H1 (cell line): Measurements from ENCODE around the gene CD247. TPM values are rescaled to one million over a fixed set of nuclear protein-coding genes. Genes with fewer than 3 reads are reported as not detected.

ENCODE experiments used
- CTCF ChIA-PET: fragments of 300-600 bp; sonication (Branson Sonifier 250); formaldehyde crosslinking; loops from one replicate; lab custom pipeline; 2021; ENCODE audit not compliant: partially characterized antibody; lab: Charles Lee
- POLR2A ChIA-PET: fragments of 300-600 bp; sonication (Branson Sonifier 250); formaldehyde crosslinking; loops from one replicate; lab custom pipeline; 2021; ENCODE audit warnings: inconsistent platforms; ENCODE audit not compliant: partially characterized antibody; lab: Charles Lee
- DNase-seq, 2 experiments: peaks; one replicate each; pipeline versions ENCODE4 v3.0.0 to v3.0.0-alpha.2; 2010 to 2022; ENCODE audit warnings: low spot score in 2 of 2, low read depth in 1 of 2, mixed read lengths in 1 of 2
- FAIRE-seq: peaks from 2 replicates; lab custom pipeline; 2011; peaks lifted over from hg19 to GRCh38; lab: Jason Lieb, UNC
- H2AFZ ChIP-seq: 2 replicates; pipeline ENCODE4 v1.8.1; 2012; ENCODE audit warnings: low read length, inconsistent platforms
- H2AK5ac ChIP-seq: 2 replicates; pipeline ENCODE4 v1.6.1; 2013; ENCODE audit warnings: low read depth, low read length
- H2BK120ac ChIP-seq: replicated peaks from 2 replicates; pipeline ENCODE3; 2013; ENCODE audit warnings: low read depth, low read length, inconsistent platforms
- H2BK12ac ChIP-seq: 2 replicates; pipeline ENCODE4 v1.6.1; 2013; ENCODE audit warnings: low read depth, low read length
- H2BK15ac ChIP-seq: 2 replicates; pipeline ENCODE4 v1.6.1; 2013; ENCODE audit warnings: low read length
- H2BK20ac ChIP-seq: 2 replicates; pipeline ENCODE4 v1.6.1; 2013; ENCODE audit warnings: low read length
- H2BK5ac ChIP-seq: 2 replicates; pipeline ENCODE4 v1.6.1; 2013; ENCODE audit warnings: low read depth, low read length
- H3K14ac ChIP-seq: 2 replicates; pipeline ENCODE4 v1.6.1; 2013; ENCODE audit warnings: inconsistent platforms; ENCODE audit not compliant: insufficient read length
- H3K18ac ChIP-seq: 2 replicates; pipeline ENCODE4 v1.6.1; 2013; ENCODE audit warnings: low read length; ENCODE audit errors: extremely low read depth
- H3K23ac ChIP-seq: 2 replicates; pipeline ENCODE4 v1.6.1; 2013; ENCODE audit warnings: inconsistent platforms; ENCODE audit not compliant: insufficient read length
- H3K23me2 ChIP-seq: 2 replicates; pipeline ENCODE4 v1.6.1; 2013; ENCODE audit warnings: low read depth, low read length
- H3K27ac ChIP-seq: 2 replicates; pipeline ENCODE4 v1.6.1; 2011; ENCODE audit warnings: low read depth, low read length, inconsistent platforms
- H3K27me3 ChIP-seq, 4 experiments: replicated peaks in 1 of 4; 1 replicate in 1 of 4; 2 replicates in 3 of 4; pipeline versions ENCODE4 v1.6.1 to v1.8.1; 2011 to 2013; ENCODE audit warnings: low read length in 3 of 4, mild to moderate bottlenecking in 3 of 4, inconsistent platforms in 2 of 4, mixed read lengths in 2 of 4, moderate library complexity in 1 of 4; ENCODE audit not compliant: control insufficient read depth in 3 of 4, insufficient read depth in 3 of 4; ENCODE audit errors: extremely low read depth in 1 of 4
- H3K36me3 ChIP-seq, 4 experiments: 2 replicates each; pipeline versions ENCODE4 v1.6.1 to v1.8.1; 2011 to 2013; ENCODE audit warnings: mild to moderate bottlenecking in 4 of 4, low read length in 3 of 4, moderate library complexity in 2 of 4, control low read depth in 1 of 4, inconsistent platforms in 1 of 4; ENCODE audit not compliant: insufficient read depth in 4 of 4, control insufficient read depth in 2 of 4
- H3K4ac ChIP-seq: replicated peaks from 2 replicates; pipeline ENCODE3; 2013; ENCODE audit warnings: low read length, low read depth, mixed read lengths, inconsistent platforms; ENCODE audit not compliant: insufficient read length
- H3K4me1 ChIP-seq, 4 experiments: replicated peaks in 1 of 4; 1 replicate in 1 of 4; 2 replicates in 3 of 4; pipeline versions ENCODE4 v1.6.1 to v1.8.1; 2011 to 2013; ENCODE audit warnings: low read length in 3 of 4, inconsistent platforms in 2 of 4, mixed read lengths in 1 of 4; ENCODE audit not compliant: insufficient read depth in 4 of 4, control insufficient read depth in 3 of 4
- H3K4me2 ChIP-seq, 2 experiments: 2 replicates each; pipeline versions ENCODE4 v1.6.1 to v1.8.1; 2011 to 2013; ENCODE audit warnings: low read depth in 2 of 2, low read length in 2 of 2, control low read depth in 1 of 2, inconsistent platforms in 1 of 2, mild to moderate bottlenecking in 1 of 2; ENCODE audit not compliant: insufficient read depth in 1 of 2
- H3K4me3 ChIP-seq, 4 experiments: fragments of 200-600, 300-600 bp in 1 of 4; sonication (generic), shearing (Covaris generic), sonication (Bioruptor Twin) in 1 of 4; 2 replicates each; pipeline versions ENCODE4 v1.5.1 to v1.8.1; 2011 to 2016; ENCODE audit warnings: low read length in 4 of 4, low read depth in 3 of 4, control low read depth in 2 of 4, inconsistent platforms in 2 of 4, mild to moderate bottlenecking in 2 of 4, mixed read lengths in 1 of 4, moderate library complexity in 1 of 4; ENCODE audit not compliant: insufficient read depth in 2 of 4; ENCODE audit errors: extremely low read depth in 1 of 4
- H3K56ac ChIP-seq: replicated peaks from 2 replicates; pipeline ENCODE3; 2013; ENCODE audit warnings: low read depth, mild to moderate bottlenecking, mixed read lengths, low read length, inconsistent platforms; ENCODE audit not compliant: insufficient read length
- H3K79me1 ChIP-seq: 2 replicates; pipeline ENCODE4 v1.6.1; 2013; ENCODE audit warnings: low read depth, low read length, control low read depth
- H3K79me2 ChIP-seq, 2 experiments: 2 replicates each; pipeline versions ENCODE4 v1.6.1 to v1.8.1; 2012 to 2013; ENCODE audit warnings: low read length in 2 of 2, mild to moderate bottlenecking in 2 of 2, inconsistent platforms in 1 of 2; ENCODE audit not compliant: insufficient read depth in 2 of 2, control insufficient read depth in 1 of 2
- H3K9ac ChIP-seq, 4 experiments: replicated peaks in 1 of 4; 1 replicate in 1 of 4; 2 replicates in 3 of 4; pipeline versions ENCODE4 v1.6.1 to v1.8.1; 2011 to 2013; ENCODE audit warnings: low read depth in 3 of 4, low read length in 3 of 4, control low read depth in 2 of 4, mild to moderate bottlenecking in 2 of 4, moderate library complexity in 2 of 4, inconsistent platforms in 1 of 4; ENCODE audit errors: extremely low read depth in 1 of 4
- H3K9me3 ChIP-seq, 2 experiments: 2 replicates each; pipeline versions ENCODE4 v1.6.1 to v1.8.1; 2012 to 2013; ENCODE audit warnings: mild to moderate bottlenecking in 2 of 2, moderate library complexity in 2 of 2, control low read depth in 1 of 2, inconsistent platforms in 1 of 2, low read depth in 1 of 2, low read length in 1 of 2, mixed read lengths in 1 of 2; ENCODE audit not compliant: insufficient read depth in 2 of 2
- H4K20me1 ChIP-seq, 2 experiments: replicated peaks in 1 of 2; 2 replicates each; pipeline versions ENCODE3 to v1.8.1; 2011 to 2013; ENCODE audit warnings: inconsistent platforms in 2 of 2, low read length in 2 of 2, mild to moderate bottlenecking in 1 of 2; ENCODE audit not compliant: insufficient read depth in 2 of 2, control insufficient read depth in 1 of 2
- H4K5ac ChIP-seq: 2 replicates; pipeline ENCODE4 v1.6.1; 2013; ENCODE audit warnings: low read length, low read depth, mixed read lengths, inconsistent platforms; ENCODE audit not compliant: insufficient read length
- H4K8ac ChIP-seq: 2 replicates; pipeline ENCODE4 v1.8.0; 2013; ENCODE audit warnings: mild to moderate bottlenecking, moderate library complexity, low read length, inconsistent platforms; ENCODE audit not compliant: insufficient read depth; ENCODE audit errors: extremely low read depth
- H4K91ac ChIP-seq: replicated peaks from 2 replicates; pipeline ENCODE3; 2013; ENCODE audit warnings: low read length, mixed read lengths, inconsistent platforms; ENCODE audit not compliant: insufficient read length
- BRCA1 ChIP-seq: IDR thresholded peaks from 2 replicates; pipeline ENCODE4 v1.6.1; 2012; ENCODE audit warnings: low read depth, low read length, improper control_type of control experiment
- JUN ChIP-seq: IDR thresholded peaks from 2 replicates; pipeline ENCODE4 v1.6.1; 2011; ENCODE audit warnings: low read depth, mild to moderate bottlenecking, improper control_type of control experiment, low read length
- RNF2 ChIP-seq: fragments of 200-900, 300-1000 bp; sonication (generic); IDR thresholded peaks from 2 replicates; pipeline ENCODE4 v1.7.1; 2016; ENCODE audit warnings: borderline replicate concordance, low read depth, mild to moderate bottlenecking, antibody characterized with exemption, low read length; ENCODE audit not compliant: poor library complexity, severe bottlenecking; ENCODE audit errors: missing control alignments
- SAP30 ChIP-seq: fragments of 300-600 bp; sonication (generic); IDR thresholded peaks from 2 replicates; pipeline ENCODE4 v1.7.1; 2012; ENCODE audit warnings: low read length, moderate library complexity, mild to moderate bottlenecking, inconsistent platforms; ENCODE audit not compliant: insufficient read depth, insufficient replicate concordance
- SIN3A ChIP-seq, 2 experiments: IDR thresholded peaks in 1 of 2; conservative IDR thresholded peaks in 1 of 2; 2 replicates each; pipeline ENCODE4 v1.6.1; 2011 to 2012; ENCODE audit warnings: low read length in 2 of 2, improper control_type of control experiment in 1 of 2, low read depth in 1 of 2, mild to moderate bottlenecking in 1 of 2
- SIRT6 ChIP-seq: IDR thresholded peaks from one replicate; pipeline ENCODE4 v1.7.1; 2012; ENCODE audit warnings: low read length, inconsistent platforms
- SP2 ChIP-seq: IDR thresholded peaks from 2 replicates; pipeline ENCODE4 v1.6.1; 2012; ENCODE audit warnings: mild to moderate bottlenecking, low read length, inconsistent platforms
- SRF ChIP-seq: IDR thresholded peaks from 2 replicates; pipeline ENCODE4 v1.6.1; 2011; ENCODE audit warnings: mild to moderate bottlenecking, low read depth, low read length, moderate library complexity
- TAF7 ChIP-seq: optimal IDR thresholded peaks from 2 replicates; pipeline ENCODE3; 2011; ENCODE audit warnings: low read depth, mild to moderate bottlenecking, inconsistent platforms, low read length, moderate library complexity, borderline replicate concordance
- TCF12 ChIP-seq: IDR thresholded peaks from 2 replicates; pipeline ENCODE4 v1.6.1; 2011; ENCODE audit warnings: low read depth, mild to moderate bottlenecking, low read length
- WGBS, 2 experiments: shearing (Covaris generic) in 1 of 2; methylation state at CpG; one replicate each; pipeline versions ENCODE4 v1.1.6 to v1.1.7; 2013 to 2015; ENCODE audit warnings: low lambda C conversion rate in 2 of 2, mixed read lengths in 2 of 2, inconsistent platforms in 1 of 2, low coverage in 1 of 2, missing lambda C conversion rate in 1 of 2; ENCODE audit not compliant: insufficient replicate concordance in 2 of 2, insufficient coverage in 1 of 2, insufficient read length in 1 of 2; ENCODE audit errors: extremely low coverage in 1 of 2, missing lambda C conversion rate in 1 of 2; 5-methylcytosine and 5-hydroxymethylcytosine counted together
- polyA plus RNA-seq, 7 experiments: library from polyadenylated mRNA; depleted of rRNA in 3 of 7; stranded (reverse) in 5 of 7; unstranded in 2 of 7; fragments of >200 nt in 5 of 7; fragments of 200-250 nt in 2 of 7; gene quantifications; 1 replicate in 5 of 7; 2 replicates in 1 of 7; 4 replicates in 1 of 7; pipeline versions ENCODE4 v1.2.1 to v1.2.3, GENCODE V29; 2011 to 2013; ENCODE audit warnings: missing spikeins in 2 of 7, mixed read lengths in 2 of 7
- total RNA-seq: library from RNA; stranded (reverse); fragmentation: NEBNext Ultra II Directional; extraction: Animal tissue kit (Norgen Biotek cat#: 25700); gene quantifications from 2 replicates; pipeline ENCODE4 v1.2.1, GENCODE V29; 2021
- TF ChIP-seq, protein P1 (sequence below): IDR thresholded peaks from 2 replicates; pipeline ENCODE4 v1.6.1; 2012; ENCODE audit warnings: inconsistent platforms

The CD247 gene
- total and polyA plus RNA-seq, 2 of the 8 experiments (the other 6 are each of a cell fraction or from before 2014, with no cell fraction given) = 2.0 to 2.2 TPM

DNA sequence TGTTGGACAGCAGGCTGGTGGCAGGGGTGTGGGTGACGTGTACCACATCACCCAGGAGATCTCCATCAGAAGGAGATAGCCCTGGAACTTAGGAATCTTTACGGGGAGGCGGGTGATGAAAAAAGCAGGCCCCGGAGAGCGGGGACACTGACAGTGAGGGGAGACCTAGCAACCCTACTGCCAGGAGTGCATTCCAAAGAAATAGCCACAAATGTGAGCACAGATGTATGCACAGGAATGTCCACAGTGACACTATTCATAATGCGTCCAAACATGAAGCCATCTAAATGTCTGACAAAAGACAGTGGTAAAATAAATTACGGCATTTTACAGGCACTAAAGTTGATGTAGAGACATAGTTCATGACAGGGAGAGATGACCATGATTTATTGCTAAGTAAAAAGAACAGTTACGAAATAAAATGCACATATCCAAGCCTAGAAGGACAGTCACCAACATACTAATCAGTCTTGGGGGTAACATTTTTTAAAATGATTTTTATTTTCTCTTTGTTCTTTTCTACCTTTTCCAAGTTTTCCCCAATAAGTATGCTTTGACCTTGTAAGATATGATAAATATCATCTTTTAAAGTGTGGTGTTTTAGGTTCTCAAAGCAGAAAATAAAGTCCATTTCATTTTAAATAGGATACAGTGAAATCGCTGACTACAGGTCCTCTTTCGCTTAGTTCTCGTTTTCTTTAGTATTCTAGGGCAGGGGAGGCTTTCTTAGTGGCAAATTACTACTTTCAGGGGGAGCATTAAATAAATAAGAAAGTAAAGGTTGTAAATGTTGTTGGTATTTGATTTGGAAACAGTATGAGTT, 21.3 kb downstream of the CD247 start:
- POLR2A ChIA-PET = no interaction called here
- no peaks in the 10 kb centered on the region for H3K79me1 ChIP-seq
- H3K27me3 ChIP-seq = peaks cover 0 to 1% (median 0%) of the 10 kb centered on the region in 4 experiments; a peak in 1 of 7 replicates
- no peak overlapping the region for H2BK5ac ChIP-seq
- no peak overlapping the region for H3K56ac ChIP-seq
- no peak overlapping the region for H3K23ac ChIP-seq
- no peak overlapping the region for H4K5ac ChIP-seq
- no peak overlapping the region for H2AFZ ChIP-seq
- no peaks in the 10 kb centered on the region for H3K23me2 ChIP-seq
- no peak overlapping the region for H2BK20ac ChIP-seq
- H3K18ac ChIP-seq = no peak overlapping the region
- no peak overlapping the region for H3K4me3 ChIP-seq
- peaks cover 0 to 11% (median 7%) of the 10 kb centered on the region in 4 experiments; a peak in 4 of 7 replicates for H3K4me1 ChIP-seq
- H4K8ac ChIP-seq = no peak overlapping the region
- no peak overlapping the region for H2BK120ac ChIP-seq
- CTCF ChIA-PET = interaction anchor here (0.6 to 1.7 kb wide), 2 partner anchors 10 to 36 kb away, joined by 3 to 4 read pairs; no protein-coding TSS in a partner anchor
- H2BK12ac ChIP-seq = no peak overlapping the region
- H3K4me2 ChIP-seq = no peak overlapping the region
- H2BK15ac ChIP-seq = no peak overlapping the region
- H3K27ac ChIP-seq = no peak overlapping the region
- H4K91ac ChIP-seq = no peak overlapping the region
- no peak for FAIRE-seq
- H3K9ac ChIP-seq = no peak overlapping the region
- no peaks in the 10 kb centered on the region for H4K20me1 ChIP-seq
- H3K14ac ChIP-seq = no peak overlapping the region
- no peaks in the 10 kb centered on the region for H3K36me3 ChIP-seq
- DNase-seq = no peak
- no peak overlapping the region for H3K4ac ChIP-seq
- H2AK5ac ChIP-seq = no peak overlapping the region
- no peaks in the 10 kb centered on the region for H3K79me2 ChIP-seq
- WGBS, 2 experiments = 92% methylated on average over 11 of the region's 11 CpGs; no CpG with 5 or more reads in 1 of the 2 experiments
- H3K9me3 ChIP-seq = no peaks in the 10 kb centered on the region
- no peak for TF ChIP-seq BRCA1
- TF ChIP-seq SRF = no peak
- TF ChIP-seq RNF2 = no peak
- TF ChIP-seq TCF12 = no peak
- TF ChIP-seq SAP30 = no peak
- TF ChIP-seq SP2 = no peak
- TF ChIP-seq, protein P1, sequence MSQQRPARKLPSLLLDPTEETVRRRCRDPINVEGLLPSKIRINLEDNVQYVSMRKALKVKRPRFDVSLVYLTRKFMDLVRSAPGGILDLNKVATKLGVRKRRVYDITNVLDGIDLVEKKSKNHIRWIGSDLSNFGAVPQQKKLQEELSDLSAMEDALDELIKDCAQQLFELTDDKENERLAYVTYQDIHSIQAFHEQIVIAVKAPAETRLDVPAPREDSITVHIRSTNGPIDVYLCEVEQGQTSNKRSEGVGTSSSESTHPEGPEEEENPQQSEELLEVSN = no peak
- no peak for TF ChIP-seq SIN3A (conservative IDR thresholded peaks at IDR 0.05 in 1 of 2, IDR thresholded peaks at IDR 0.05 in 1 of 2; ENCODE audit: low read depth in 1 of 2, low read length in 2 of 2)
- no peak for TF ChIP-seq TAF7
- no peak for TF ChIP-seq JUN
- no peak for TF ChIP-seq SIRT6
